GM23248 (cell line): ENCODE data around the gene KCNE4.

Experiments
- EZH2 ChIP-seq: fragments of 200-600 bp; sonication (generic); IDR thresholded peaks from 2 replicates; pipeline ENCODE4 v1.6.1; 2018; ENCODE audit warnings: antibody characterized with exemption, mild to moderate bottlenecking; ENCODE audit not compliant: insufficient read depth, poor library complexity, severe bottlenecking
- EZH2phosphoT487 ChIP-seq: fragments of 200-600 bp; sonication (generic); IDR thresholded peaks from 2 replicates; pipeline ENCODE4 v1.6.1; 2018; ENCODE audit warnings: antibody characterized with exemption, moderate library complexity, mild to moderate bottlenecking, low read depth; ENCODE audit not compliant: insufficient read depth

DNA sequence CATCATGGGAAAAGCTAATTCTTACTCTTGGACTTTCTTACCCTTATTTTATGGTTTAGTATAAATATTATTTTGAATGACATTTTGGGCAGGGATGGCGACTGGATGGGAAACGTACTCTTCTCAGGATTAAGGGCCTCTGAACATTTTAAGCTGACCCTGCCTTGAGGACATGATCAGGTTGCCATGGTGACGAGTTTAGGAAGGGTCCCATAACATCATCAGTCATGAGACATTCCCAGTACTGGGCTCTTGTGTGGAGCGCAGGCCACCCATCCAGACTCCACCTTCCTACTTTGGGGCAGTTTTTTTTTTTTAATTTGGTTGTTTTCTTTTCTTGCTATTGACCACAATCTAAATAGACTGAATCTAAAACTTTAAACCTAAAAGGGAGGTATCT lies 40.7 kb downstream of the KCNE4 start:
- no peak for TF ChIP-seq EZH2phosphoT487
- TF ChIP-seq EZH2, result no peak
